Fibroblast of villous mesenchyme (primary cell): Measurements from ENCODE around the gene COX18. TPM values are rescaled to one million over a fixed set of nuclear protein-coding genes. Genes with fewer than 3 reads are reported as not detected.

ENCODE experiments used
- DNase-seq: peaks from one replicate; pipeline ENCODE4 v3.0.0-alpha.2; 2010; ENCODE audit warnings: low read depth
- H3K4me3 ChIP-seq: 2 replicates; pipeline ENCODE4 v1.5.1; 2011; ENCODE audit warnings: low read depth, mild to moderate bottlenecking, low read length
- CTCF ChIP-seq: IDR thresholded peaks from 2 replicates; pipeline ENCODE4 v1.5.1; 2012; ENCODE audit warnings: low read depth, mild to moderate bottlenecking, low read length; ENCODE audit not compliant: insufficient read depth
- small RNA-seq: library from RNA; depleted of rRNA; stranded (forward); fragments of <200 nt; gene quantifications from one replicate; pipeline ENCODE3, GENCODE V24; 2012
- total RNA-seq: library from RNA; depleted of rRNA; stranded (reverse); fragments of >200 nt; gene quantifications from 2 replicates; pipeline ENCODE4 v1.2.3, GENCODE V29; 2012

The COX18 gene
- total RNA-seq, 1 donor = 36.3 TPM

DNA sequence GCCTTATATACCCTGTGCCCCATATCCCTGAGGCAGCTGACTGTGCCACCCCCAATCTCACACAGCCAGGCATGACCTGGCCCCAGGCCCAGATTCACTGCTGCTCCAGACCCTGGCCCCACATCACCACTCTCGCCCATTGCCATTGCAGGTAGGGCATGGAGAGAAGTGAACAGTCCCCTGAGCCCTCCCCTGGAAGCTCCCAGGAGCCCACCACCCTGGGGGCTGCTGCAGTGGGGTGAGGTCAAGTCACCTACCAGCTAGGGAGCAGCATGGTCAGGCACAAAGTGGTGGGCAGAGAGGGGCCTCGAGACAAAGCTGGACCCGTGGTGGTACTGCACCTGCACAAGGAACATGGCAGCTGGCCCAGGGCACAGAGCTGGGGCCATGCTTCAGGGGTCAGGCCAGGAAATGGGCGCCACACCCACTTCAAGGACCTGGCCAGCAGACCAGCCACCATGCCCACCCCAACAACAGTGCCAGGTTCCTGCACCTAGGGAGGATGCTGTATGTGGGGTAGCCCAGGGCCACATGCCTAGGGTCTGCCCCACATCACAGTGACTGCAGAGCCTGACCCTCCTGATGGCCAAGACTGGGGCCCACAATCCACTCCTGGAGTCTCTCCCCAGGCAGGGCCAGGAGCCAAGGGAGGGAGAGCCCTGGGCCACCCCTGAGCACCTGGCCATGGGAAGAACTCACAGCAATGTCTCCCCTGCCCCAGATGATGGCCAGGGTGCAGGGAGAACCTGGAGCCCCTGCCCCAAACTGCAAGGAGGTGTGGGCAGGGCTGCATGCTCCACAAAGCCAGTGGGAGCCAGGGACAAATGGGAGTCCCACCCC lies 58.5 kb downstream of the COX18 start:
- no peak for DNase-seq
- TF ChIP-seq CTCF = no peak
- H3K4me3 ChIP-seq = no peak overlapping the region

GRCh38 chr4:73007526-73008100 lies 61.9 kb downstream of the COX18 start:
- no peak for DNase-seq
- H3K4me3 ChIP-seq = no peak overlapping the region
- TF ChIP-seq CTCF = no peak

GRCh38 chr4:73006286-73006990 lies 63.1 kb downstream of the COX18 start:
- H3K4me3 ChIP-seq = no peak overlapping the region
- no peak for TF ChIP-seq CTCF
- DNase-seq = no peak

- TF ChIP-seq CTCF = no peak
- no peak for DNase-seq
- H3K4me3 ChIP-seq = no peak overlapping the region
Observed at GRCh38 chr4:73005514-73005913, 64.0 kb downstream of the COX18 start.

Small RNA genes within 50 kb of the gene (small RNA-seq; reads per million reads assigned to genes)
- not detected for gene RNU6ATAC5P

Other genes starting within 250 kb of the COX18 start
- gene ANKRD17, start 189.1 kb upstream of the COX18 start, total RNA-seq = 53.5 and 80.7 TPM in 2 replicates